Gastroesophageal sphincter (tissue), 3 donors: ENCODE measurements around the gene NHLRC2.

ENCODE experiments used
- CTCF ChIP-seq, 4 experiments: fragments of 200-600 bp in 2 of 4; fragments of 450-650 bp in 2 of 4; sonication (generic) in 1 of 4; IDR thresholded peaks; one replicate each; pipeline ENCODE4 v1.5.1; 2017 to 2019; ENCODE audit warnings: antibody characterized with exemption in 4 of 4, mild to moderate bottlenecking in 2 of 4, moderate library complexity in 2 of 4
- EP300 ChIP-seq: sonication (generic); formaldehyde crosslinking; IDR thresholded peaks from one replicate; pipeline ENCODE4 v1.6.1; 2017; ENCODE audit warnings: antibody characterized with exemption, mild to moderate bottlenecking
- POLR2A ChIP-seq, 2 donors: fragments of 450-650 bp; IDR thresholded peaks; one replicate each; pipeline ENCODE4 v1.6.1; 2017; ENCODE audit warnings: antibody characterized with exemption in 2 of 2, mild to moderate bottlenecking in 2 of 2, moderate library complexity in 1 of 2
- POLR2AphosphoS5 ChIP-seq: sonication (generic); formaldehyde crosslinking; IDR thresholded peaks from one replicate; pipeline ENCODE4 v1.6.1; 2017; ENCODE audit warnings: antibody characterized with exemption

- no peak for TF ChIP-seq CTCF (IDR thresholded peaks at IDR 0.05)
- TF ChIP-seq EP300 = no peak
- TF ChIP-seq POLR2A (IDR thresholded peaks at IDR 0.05) = no peak
- TF ChIP-seq POLR2AphosphoS5 = no peak
Measured at GRCh38 chr10:113916053-113916452, 61.6 kb downstream of the NHLRC2 start.
